HFF-Myc (cell line): Measurements from ENCODE around the gene ZIM2.

ENCODE experiments used
- DNase-seq: peaks from one replicate; pipeline ENCODE4 v3.0.0-alpha.2; 2011; ENCODE audit warnings: low read depth; ENCODE audit errors: extremely low read depth
- H3K4me3 ChIP-seq: replicated peaks from 2 replicates; pipeline ENCODE4 v1.5.1; 2011; ENCODE audit warnings: low read depth, mild to moderate bottlenecking, control low read depth, low read length
- TF ChIP-seq, protein P1 (sequence below): IDR thresholded peaks from 2 replicates; pipeline ENCODE4 v1.5.1; 2012; ENCODE audit warnings: mild to moderate bottlenecking, low read depth, low read length, control low read depth; ENCODE audit errors: missing control alignments

The ZIM2 gene

DNA sequence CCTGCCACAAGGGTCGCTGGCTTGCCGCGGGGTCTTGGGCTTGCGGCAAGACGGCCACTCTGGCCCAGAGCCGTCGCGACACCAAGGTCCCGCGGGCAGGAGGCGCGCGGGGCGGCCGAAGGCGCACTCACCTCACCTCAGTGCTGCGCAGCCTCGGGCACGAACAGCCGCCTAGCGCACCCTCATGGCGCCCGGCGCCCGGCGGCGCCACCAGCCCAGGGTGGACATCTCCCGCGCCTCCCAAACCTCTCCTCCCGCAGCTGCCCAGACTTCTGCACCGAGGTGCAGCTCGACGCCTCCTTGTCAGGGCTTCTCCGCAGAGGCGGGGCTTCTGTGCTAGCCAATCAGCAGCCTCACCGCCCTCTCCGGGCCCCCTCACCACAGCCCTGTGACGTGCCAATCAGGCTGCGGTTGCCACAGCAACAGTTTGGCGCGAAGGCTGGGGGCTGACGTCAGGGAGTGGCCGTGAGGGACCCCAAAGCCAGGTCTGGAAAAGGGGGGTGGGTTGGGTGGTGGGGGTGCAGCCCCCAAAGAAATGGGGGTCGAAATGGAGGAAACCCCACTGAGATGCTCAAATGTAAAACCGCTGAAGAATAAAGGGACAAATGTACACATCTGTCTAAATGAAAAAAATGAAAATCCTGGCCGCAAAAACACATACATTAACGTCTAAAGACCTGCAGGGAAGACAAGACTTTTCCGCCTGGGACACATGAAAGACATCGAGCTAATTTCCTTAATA is at the start of gene ZIM2, which contains the start of gene PEG3:
TSS of gene ZIM2 (minus strand) at position 276 of the 742 bp plus-strand sequence. CDS start 16,449 bp downstream, outside the sequence.
TSS of gene PEG3 (minus strand) at position 276 of the 742 bp plus-strand sequence. CDS start 16,071 bp downstream, outside the sequence.
- no peak for DNase-seq
- H3K4me3 ChIP-seq: no peak within 1 kb of the TSS
- TF ChIP-seq, protein P1, sequence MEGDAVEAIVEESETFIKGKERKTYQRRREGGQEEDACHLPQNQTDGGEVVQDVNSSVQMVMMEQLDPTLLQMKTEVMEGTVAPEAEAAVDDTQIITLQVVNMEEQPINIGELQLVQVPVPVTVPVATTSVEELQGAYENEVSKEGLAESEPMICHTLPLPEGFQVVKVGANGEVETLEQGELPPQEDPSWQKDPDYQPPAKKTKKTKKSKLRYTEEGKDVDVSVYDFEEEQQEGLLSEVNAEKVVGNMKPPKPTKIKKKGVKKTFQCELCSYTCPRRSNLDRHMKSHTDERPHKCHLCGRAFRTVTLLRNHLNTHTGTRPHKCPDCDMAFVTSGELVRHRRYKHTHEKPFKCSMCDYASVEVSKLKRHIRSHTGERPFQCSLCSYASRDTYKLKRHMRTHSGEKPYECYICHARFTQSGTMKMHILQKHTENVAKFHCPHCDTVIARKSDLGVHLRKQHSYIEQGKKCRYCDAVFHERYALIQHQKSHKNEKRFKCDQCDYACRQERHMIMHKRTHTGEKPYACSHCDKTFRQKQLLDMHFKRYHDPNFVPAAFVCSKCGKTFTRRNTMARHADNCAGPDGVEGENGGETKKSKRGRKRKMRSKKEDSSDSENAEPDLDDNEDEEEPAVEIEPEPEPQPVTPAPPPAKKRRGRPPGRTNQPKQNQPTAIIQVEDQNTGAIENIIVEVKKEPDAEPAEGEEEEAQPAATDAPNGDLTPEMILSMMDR: no peak

DNA sequence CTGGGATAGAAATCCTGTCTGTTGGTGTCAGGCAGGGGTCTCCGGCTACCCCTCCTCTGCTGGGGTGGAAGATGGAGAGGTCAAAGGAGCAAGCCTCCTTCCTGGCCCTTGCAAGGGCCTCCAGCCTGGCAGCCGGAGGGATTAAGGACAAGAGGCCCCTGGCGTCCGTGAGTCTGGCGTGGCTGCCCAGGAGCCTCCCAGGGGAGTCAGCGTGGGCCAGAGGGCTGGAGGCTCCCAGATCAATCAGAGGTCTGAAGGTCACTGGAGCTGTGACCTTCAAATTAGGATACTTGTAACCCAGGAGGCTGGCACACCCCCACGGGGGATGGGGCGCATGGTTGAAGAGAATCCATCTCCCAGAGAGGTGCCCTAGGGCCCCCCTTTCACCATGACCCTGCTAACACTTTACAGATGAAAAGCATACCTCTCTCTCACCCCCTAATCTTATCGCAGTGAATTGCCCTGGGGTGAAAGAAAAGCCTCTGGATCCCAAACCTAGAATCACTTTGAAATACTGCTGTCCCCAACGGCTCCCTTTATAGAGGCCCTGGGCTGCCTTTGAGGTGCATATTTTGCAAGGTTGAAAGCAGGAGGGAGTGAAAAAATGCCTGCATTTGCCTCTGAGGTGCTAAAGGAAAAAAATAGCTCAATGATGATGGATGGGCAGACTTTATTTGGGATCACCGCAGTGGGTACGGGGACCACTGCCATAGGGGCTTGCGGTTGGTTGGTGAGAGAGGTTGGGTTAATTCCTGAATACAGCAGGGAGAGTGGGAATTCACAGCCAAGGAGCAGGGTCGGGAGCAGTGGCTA is 44.9 kb upstream of the ZIM2 start:
- no peak for DNase-seq
- no peak overlapping the region for H3K4me3 ChIP-seq
- TF ChIP-seq, protein P1: no peak

- DNase-seq: no peak
- H3K4me3 ChIP-seq: no peak overlapping the region
- TF ChIP-seq, protein P1: no peak
These were observed 43.9 kb upstream of the ZIM2 start for GRCh38 chr19:56884441-56884840.

DNA sequence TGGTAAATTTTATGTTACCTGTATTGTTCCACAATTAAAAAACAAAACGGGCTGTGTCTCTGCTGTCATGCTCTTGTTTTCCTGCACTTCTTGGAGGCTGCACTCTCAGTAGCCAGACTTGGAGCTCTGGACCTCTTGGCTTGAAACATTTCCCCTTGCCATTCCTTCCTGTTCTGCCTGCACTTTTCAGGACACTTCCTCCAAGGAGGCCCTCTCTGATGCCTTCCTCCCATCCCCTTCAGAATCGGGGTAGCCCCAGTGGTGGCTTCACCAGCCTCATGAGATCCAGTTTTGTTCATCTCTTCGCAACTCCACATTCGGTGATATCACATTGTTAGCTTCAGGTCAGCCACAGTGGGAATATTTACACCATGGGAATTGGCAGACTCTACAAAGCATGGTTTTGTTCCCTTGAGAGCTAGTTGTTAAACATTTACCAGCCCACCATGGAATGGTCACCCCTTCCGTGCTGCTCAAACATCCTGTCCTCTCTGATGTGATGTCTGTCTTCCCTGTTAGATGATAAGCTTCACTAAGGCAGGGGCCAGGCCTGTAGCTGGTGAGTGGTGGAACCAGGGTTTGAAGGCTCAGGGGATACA is 40.2 kb upstream of the ZIM2 start:
- TF ChIP-seq, protein P1: no peak
- no peak for DNase-seq
- H3K4me3 ChIP-seq: no peak overlapping the region

GRCh38 chr19:56877069-56877715 is 36.7 kb upstream of the ZIM2 start:
- DNase-seq: no peak
- H3K4me3 ChIP-seq: no peak overlapping the region
- TF ChIP-seq, protein P1: no peak

DNA sequence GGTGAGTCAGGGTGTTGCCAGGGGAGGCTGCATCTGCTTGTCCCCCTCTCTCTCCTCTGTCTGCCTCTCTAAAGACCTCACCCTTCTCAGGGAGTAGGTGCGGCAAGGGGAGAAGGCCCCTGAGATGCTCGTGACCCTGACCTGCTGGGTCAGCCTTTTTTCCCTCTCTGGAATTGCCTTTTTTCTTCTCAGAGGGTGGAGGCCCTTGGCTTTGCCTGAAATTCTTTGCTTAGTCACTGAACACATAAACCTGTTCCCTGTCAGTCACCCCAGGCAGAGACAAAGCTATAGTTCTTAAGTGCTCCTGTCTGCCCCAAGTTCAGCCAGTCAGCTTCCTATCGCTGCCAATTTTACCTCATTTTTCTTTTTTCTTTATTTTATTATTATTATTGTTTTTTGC is 35.2 kb upstream of the ZIM2 start:
- TF ChIP-seq, protein P1: no peak
- no peak overlapping the region for H3K4me3 ChIP-seq
- DNase-seq: no peak
